T-helper 1 cell treated with Interleukin-12 subunit alpha and Interleukin-12 subunit beta and Interleukin-4 antibody, amounts not matched to agents 30 μg/mL and 1 μg/mL, for 36 hours (primary cell): ENCODE measurements around the gene HJURP.
A peak's percentile ranks its signal among the peaks of the same experiment; 100 is the strongest.

ENCODE experiments used
- H3K27ac Mint-ChIP-seq: one replicate; pipeline ENCODE4 v1.8.0; 2021; ENCODE audit warnings: mild to moderate bottlenecking, mixed read lengths
- H3K27me3 Mint-ChIP-seq: one replicate; pipeline ENCODE4 v1.8.0; 2021; ENCODE audit warnings: low read depth, mixed read lengths
- H3K36me3 Mint-ChIP-seq: one replicate; pipeline ENCODE4 v1.8.0; 2021; ENCODE audit warnings: low read depth, mixed read lengths
- H3K4me1 Mint-ChIP-seq: one replicate; pipeline ENCODE4 v1.8.0; 2021; ENCODE audit warnings: low read depth, mixed read lengths
- H3K4me3 Mint-ChIP-seq: one replicate; pipeline ENCODE4 v1.8.0; 2021; ENCODE audit warnings: mild to moderate bottlenecking, moderate library complexity, mixed read lengths
- H3K9me3 Mint-ChIP-seq: one replicate; pipeline ENCODE4 v1.8.0; 2021; ENCODE audit warnings: mixed read lengths

Gene HJURP

GRCh38 chr2:233855345-233855744 lies 1.0 kb upstream of the HJURP start:
- H3K9me3 Mint-ChIP-seq, result no peaks in the 10 kb centered on the region
- peaks cover 35% of the 10 kb centered on the region for H3K4me1 Mint-ChIP-seq
- H3K4me3 Mint-ChIP-seq, result peak overlapping the region; percentile 94
- H3K27ac Mint-ChIP-seq, result peak overlapping the region; percentile 34
- H3K36me3 Mint-ChIP-seq, result peaks cover 24% of the 10 kb centered on the region
- no peaks in the 10 kb centered on the region for H3K27me3 Mint-ChIP-seq

DNA sequence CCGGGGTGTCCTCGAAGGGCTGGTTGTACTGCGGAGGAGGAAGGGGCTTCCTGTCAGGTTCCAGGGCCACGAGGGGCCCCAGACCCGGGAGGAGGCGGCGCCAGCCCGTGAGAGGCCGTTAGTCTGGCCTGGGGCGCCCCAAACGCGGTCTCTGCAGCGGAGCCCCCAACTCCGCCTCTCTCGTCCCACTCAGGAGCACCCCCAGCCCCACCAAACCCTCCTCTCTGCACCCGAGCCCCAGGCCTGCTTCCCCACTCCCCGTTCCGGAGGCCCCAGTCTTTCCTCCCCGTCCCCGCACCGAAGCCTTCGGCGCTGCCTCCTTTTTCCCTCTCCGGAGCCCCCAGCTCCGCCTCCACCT lies 473 bp downstream of the HJURP start:
- H3K27me3 Mint-ChIP-seq, result no peaks in the 10 kb centered on the region
- H3K4me3 Mint-ChIP-seq, result peak overlapping the region; percentile 94
- peaks cover 45% of the 10 kb centered on the region for H3K4me1 Mint-ChIP-seq
- peaks cover 27% of the 10 kb centered on the region for H3K36me3 Mint-ChIP-seq
- H3K27ac Mint-ChIP-seq, result peak overlapping the region; percentile 97
- no peaks in the 10 kb centered on the region for H3K9me3 Mint-ChIP-seq

DNA sequence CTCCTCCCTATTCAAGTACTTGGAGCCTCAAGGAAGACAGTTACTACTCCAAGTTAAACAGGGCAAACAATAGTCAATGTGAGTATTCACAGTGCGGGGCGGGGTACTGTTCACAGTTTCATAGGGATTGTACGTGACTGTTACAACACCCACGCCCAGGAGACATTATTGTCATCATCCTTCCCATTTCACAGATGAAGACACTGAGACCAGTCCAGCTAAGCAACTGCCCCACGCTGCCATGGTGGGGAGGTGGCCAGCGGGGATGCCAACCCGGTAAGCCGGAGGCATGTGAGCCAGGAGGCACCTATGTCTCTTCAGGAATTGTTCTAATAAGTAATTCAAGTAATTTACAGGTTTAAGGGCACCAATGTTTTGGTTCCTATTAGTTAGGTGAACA lies 982 bp downstream of the HJURP start:
- peak overlapping the region; percentile 94 for H3K4me3 Mint-ChIP-seq
- H3K27ac Mint-ChIP-seq, result peak overlapping the region; percentile 50
- H3K9me3 Mint-ChIP-seq, result no peaks in the 10 kb centered on the region
- H3K27me3 Mint-ChIP-seq, result no peaks in the 10 kb centered on the region
- peaks cover 32% of the 10 kb centered on the region for H3K36me3 Mint-ChIP-seq
- H3K4me1 Mint-ChIP-seq, result peaks cover 49% of the 10 kb centered on the region

DNA sequence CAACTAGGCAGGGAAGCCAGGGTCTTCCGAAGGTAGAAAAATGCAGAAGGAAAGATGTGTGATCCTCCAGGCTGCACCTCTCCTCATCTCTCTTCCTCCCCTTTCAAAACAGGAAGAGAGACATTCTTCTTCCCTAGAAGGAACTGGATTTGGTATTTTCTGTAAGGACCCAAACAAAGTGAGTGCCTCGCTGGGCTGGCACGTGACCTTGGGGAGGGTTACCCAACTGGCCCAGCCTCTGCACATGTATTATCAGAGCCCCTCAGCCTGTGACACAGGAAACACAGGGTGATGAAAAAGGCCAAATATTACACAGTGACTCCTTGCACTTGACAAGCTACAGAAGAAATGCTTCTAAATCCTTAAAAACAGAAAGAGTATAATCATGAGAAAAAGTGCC lies 2.3 kb downstream of the HJURP start:
- Mint-ChIP-seq H3K4me1 (peaks cover 48% of the 10 kb centered on the region), H3K36me3 (peaks cover 42% of the 10 kb centered on the region), H3K27ac (peak overlapping the region; percentile 8), H3K27me3 (no peaks in the 10 kb centered on the region), H3K4me3 (peak overlapping the region; percentile 94), H3K9me3 (no peaks in the 10 kb centered on the region)

DNA sequence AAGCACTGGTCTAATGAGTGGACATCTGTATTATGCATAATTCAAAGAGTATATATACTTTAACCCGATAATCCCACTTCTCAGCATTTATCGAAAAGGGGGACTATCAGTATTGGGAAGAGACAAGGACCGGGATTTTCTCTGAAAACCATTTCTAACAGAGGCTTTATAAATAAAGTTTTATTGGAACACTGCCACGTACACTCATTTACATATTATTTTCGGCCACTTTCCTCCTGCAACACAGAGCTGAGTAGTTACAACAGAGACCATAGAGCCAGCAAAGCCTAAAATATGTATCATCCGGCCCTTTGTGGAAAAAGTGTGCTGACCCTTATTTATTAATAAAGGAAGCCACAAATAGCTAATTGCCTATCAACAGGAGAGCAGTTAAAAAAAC lies 3.2 kb downstream of the HJURP start:
- Mint-ChIP-seq H3K36me3 (peaks cover 48% of the 10 kb centered on the region), H3K4me3 (no peak overlapping the region), H3K27ac (no peak overlapping the region), H3K4me1 (peaks cover 53% of the 10 kb centered on the region), H3K27me3 (no peaks in the 10 kb centered on the region), H3K9me3 (no peaks in the 10 kb centered on the region)

- peaks cover 51% of the 10 kb centered on the region for H3K4me1 Mint-ChIP-seq
- no peaks in the 10 kb centered on the region for H3K27me3 Mint-ChIP-seq
- H3K27ac Mint-ChIP-seq, result no peak overlapping the region
- H3K4me3 Mint-ChIP-seq, result no peak overlapping the region
- H3K36me3 Mint-ChIP-seq, result peaks cover 50% of the 10 kb centered on the region
- H3K9me3 Mint-ChIP-seq, result no peaks in the 10 kb centered on the region
Observed at GRCh38 chr2:233850745-233851144, 3.6 kb downstream of the HJURP start.

GRCh38 chr2:233849607-233850271 lies 4.6 kb downstream of the HJURP start:
- Mint-ChIP-seq H3K36me3 (peaks cover 54% of the 10 kb centered on the region), H3K27me3 (no peaks in the 10 kb centered on the region), H3K4me1 (peaks cover 45% of the 10 kb centered on the region), H3K4me3 (no peak overlapping the region), H3K9me3 (no peaks in the 10 kb centered on the region), H3K27ac (no peak overlapping the region)

DNA sequence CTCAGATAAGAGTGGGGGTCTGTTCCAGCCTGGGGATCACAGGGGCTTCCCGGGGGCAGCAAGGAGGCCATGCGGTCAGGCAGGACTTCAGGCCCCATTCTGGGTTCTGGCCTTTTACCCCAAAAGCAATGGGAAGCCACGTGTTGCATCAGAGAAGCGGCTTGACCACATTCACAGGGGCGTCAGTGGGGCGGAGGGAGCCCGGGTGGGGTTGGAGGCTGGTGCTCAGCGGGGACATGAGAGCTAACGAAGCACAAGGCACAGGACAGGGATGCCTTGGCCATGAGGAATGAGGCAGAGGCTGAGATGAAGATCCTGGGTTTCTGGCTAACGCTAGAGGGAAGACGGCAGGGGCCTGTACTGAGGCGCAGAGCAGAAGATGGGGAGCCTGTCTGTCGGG lies 6.1 kb downstream of the HJURP start:
- Mint-ChIP-seq H3K4me3 (no peak overlapping the region), H3K4me1 (peaks cover 49% of the 10 kb centered on the region), H3K9me3 (no peaks in the 10 kb centered on the region), H3K36me3 (peaks cover 59% of the 10 kb centered on the region), H3K27ac (peak overlapping the region; percentile 28), H3K27me3 (no peaks in the 10 kb centered on the region)

DNA sequence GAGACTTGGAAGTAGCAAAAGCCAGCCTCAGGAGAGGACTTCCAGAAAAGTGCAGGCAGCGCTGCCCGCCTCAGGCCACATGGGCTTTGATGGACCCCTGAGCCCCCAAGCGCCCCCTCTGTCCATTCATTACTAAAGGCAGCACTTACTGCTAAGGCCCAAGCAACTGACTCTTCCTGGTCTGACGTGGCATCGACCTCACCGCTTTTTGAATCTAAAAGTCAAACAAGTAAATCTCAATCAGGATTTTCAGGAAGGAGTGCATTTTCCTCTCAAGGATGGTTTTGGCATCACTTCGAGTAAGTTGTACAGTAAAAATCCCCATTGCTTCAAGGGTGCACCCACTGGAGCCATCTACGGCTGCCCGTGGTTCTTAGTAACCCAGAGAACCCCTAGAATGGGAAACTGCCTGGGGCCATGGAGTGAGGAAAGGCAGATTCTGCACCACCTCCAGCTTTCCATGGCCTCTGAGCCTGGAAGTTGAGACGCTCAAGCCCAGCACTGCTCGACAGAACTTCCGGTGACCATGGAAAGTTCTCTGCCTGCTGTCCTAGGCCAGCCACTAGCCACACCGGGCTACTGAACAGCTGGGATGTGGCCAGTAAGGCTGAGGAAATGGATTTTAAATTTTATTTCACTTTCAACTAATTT lies 7.0 kb downstream of the HJURP start:
- no peak overlapping the region for H3K4me3 Mint-ChIP-seq
- no peaks in the 10 kb centered on the region for H3K9me3 Mint-ChIP-seq
- H3K36me3 Mint-ChIP-seq, result peaks cover 59% of the 10 kb centered on the region
- H3K4me1 Mint-ChIP-seq, result peaks cover 43% of the 10 kb centered on the region
- H3K27me3 Mint-ChIP-seq, result no peaks in the 10 kb centered on the region
- no peak overlapping the region for H3K27ac Mint-ChIP-seq

DNA sequence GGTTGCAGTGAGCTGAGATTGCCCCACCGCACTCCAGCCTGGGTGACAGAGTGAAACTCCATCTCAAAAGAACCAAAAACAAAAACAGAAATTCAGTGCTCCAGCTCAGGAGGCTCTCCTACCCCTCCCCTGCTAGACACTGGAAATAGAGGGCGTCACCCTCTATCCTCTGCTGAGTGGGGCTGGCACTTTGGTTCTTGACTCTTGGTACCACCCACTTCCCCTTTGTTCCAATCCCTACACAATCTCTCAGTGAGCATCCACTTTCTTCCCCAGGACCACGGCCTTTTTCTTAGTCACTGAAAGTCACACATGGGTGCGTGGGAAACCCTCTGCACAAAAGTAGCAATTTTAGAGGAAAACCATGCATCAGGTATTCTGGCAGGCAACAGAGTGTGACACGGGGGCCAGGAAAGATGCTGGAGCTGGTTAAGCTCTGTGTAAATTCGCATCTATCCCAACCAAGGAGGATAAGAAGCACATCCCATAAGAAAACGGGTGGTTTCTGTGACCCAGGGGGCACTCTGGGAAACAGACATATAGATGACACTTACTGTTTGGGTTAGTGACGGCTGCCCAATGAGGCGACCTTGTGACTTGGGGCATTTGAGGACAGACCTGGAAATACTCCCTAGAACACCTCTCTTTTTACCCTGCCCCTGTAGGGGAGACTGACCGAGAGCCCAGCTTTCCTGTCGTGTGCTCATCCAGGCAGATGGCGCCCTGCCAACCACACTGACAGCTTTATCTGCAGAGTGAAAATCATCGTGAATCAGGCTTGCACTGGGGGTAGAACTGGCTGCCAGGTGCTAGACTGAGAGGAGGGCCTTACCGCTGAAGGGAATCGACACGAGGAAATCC lies 7.7 kb downstream of the HJURP start:
- peaks cover 62% of the 10 kb centered on the region for H3K36me3 Mint-ChIP-seq
- no peaks in the 10 kb centered on the region for H3K9me3 Mint-ChIP-seq
- no peaks in the 10 kb centered on the region for H3K27me3 Mint-ChIP-seq
- H3K27ac Mint-ChIP-seq, result no peak overlapping the region
- H3K4me3 Mint-ChIP-seq, result no peak overlapping the region
- peaks cover 42% of the 10 kb centered on the region for H3K4me1 Mint-ChIP-seq

- peaks cover 69% of the 10 kb centered on the region for H3K36me3 Mint-ChIP-seq
- no peaks in the 10 kb centered on the region for H3K27me3 Mint-ChIP-seq
- peaks cover 43% of the 10 kb centered on the region for H3K4me1 Mint-ChIP-seq
- H3K9me3 Mint-ChIP-seq, result no peaks in the 10 kb centered on the region
- no peak overlapping the region for H3K4me3 Mint-ChIP-seq
- H3K27ac Mint-ChIP-seq, result peak overlapping the region; percentile 46
Observed at GRCh38 chr2:233845301-233846060, 8.9 kb downstream of the HJURP start.

DNA sequence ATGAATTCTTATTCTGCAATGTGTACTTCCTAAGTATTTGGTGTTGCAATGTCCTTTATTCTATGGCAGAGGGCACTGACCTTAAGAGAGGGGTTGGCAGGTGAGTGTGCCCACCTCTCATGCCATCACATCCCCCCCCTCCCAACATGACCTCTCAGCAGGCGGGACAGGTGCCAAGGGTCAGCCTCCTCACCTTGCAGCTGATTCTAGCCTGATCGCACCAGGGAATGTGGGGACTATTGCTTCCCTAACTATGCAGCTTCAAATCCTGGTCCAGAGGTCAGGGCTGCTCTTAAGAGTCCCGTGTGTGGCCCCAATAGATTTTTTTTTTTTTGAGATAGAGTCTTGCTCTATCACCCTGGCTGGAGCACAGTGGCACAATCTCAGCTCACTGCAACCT lies 9.5 kb downstream of the HJURP start:
- peaks cover 75% of the 10 kb centered on the region for H3K36me3 Mint-ChIP-seq
- peaks cover 46% of the 10 kb centered on the region for H3K4me1 Mint-ChIP-seq
- no peaks in the 10 kb centered on the region for H3K9me3 Mint-ChIP-seq
- no peak overlapping the region for H3K4me3 Mint-ChIP-seq
- no peaks in the 10 kb centered on the region for H3K27me3 Mint-ChIP-seq
- no peak overlapping the region for H3K27ac Mint-ChIP-seq

GRCh38 chr2:233844064-233844807 lies 10.1 kb downstream of the HJURP start:
- Mint-ChIP-seq H3K27me3 (no peaks in the 10 kb centered on the region), H3K9me3 (no peaks in the 10 kb centered on the region), H3K4me3 (no peak overlapping the region), H3K4me1 (peaks cover 48% of the 10 kb centered on the region), H3K27ac (peak overlapping the region; percentile 49), H3K36me3 (peaks cover 78% of the 10 kb centered on the region)

- Mint-ChIP-seq H3K27ac (no peak overlapping the region), H3K27me3 (no peaks in the 10 kb centered on the region), H3K4me1 (peaks cover 40% of the 10 kb centered on the region), H3K4me3 (no peak overlapping the region), H3K9me3 (no peaks in the 10 kb centered on the region), H3K36me3 (peaks cover 75% of the 10 kb centered on the region)
Observed at GRCh38 chr2:233841183-233841582, 13.2 kb downstream of the HJURP start.
